Prostate gland (tissue), 2 donors: ENCODE measurements around the gene MGAT5.

Experiments used
- CTCF ChIP-seq, 4 experiments: fragments of 200-600 bp in 2 of 4; fragments of 450-650 bp in 2 of 4; sonication (generic) in 2 of 4; IDR thresholded peaks; 1 replicate in 3 of 4; 2 replicates in 1 of 4; pipeline ENCODE4 v1.5.1; 2016 to 2019; ENCODE audit warnings: antibody characterized with exemption in 4 of 4, mild to moderate bottlenecking in 2 of 4, moderate library complexity in 2 of 4
- POLR2A ChIP-seq: fragments of 450-650 bp; IDR thresholded peaks from one replicate; pipeline ENCODE4 v1.6.1; 2016; ENCODE audit warnings: antibody characterized with exemption, mild to moderate bottlenecking

GRCh38 chr2:134357814-134358213 is 103.9 kb downstream of the MGAT5 start:
- no peak for TF ChIP-seq CTCF (IDR thresholded peaks at IDR 0.05)
- TF ChIP-seq POLR2A, result no peak
